WTC11 (cell line): ENCODE measurements around the gene SLC25A53. TPM values are rescaled to one million over a fixed set of nuclear protein-coding genes. Genes with fewer than 3 reads are reported as not detected.

Source experiments
- ATAC-seq: fragments of 200-7000 bp; cut with Tn5 transposase; 2 replicates; pipeline ENCODE4 v1.10.0; 2021; ENCODE audit warnings: mild to moderate bottlenecking, moderate library complexity
- CTCF ChIA-PET: fragments of 300-600 bp; sonication (Branson Sonifier 250); formaldehyde crosslinking; loops from one replicate; lab custom pipeline; 2021; ENCODE audit warnings: antibody characterized with exemption; lab: Charles Lee
- POLR2A ChIA-PET: fragments of 350-600 bp; sonication (Branson Sonifier 250); formaldehyde crosslinking; loops from one replicate; lab custom pipeline; 2021; ENCODE audit warnings: antibody characterized with exemption; lab: Charles Lee
- DNase-seq: peaks from one replicate; pipeline ENCODE4 v3.0.0; 2021; ENCODE audit warnings: low spot score
- H3K27ac Mint-ChIP-seq: 2 replicates; pipeline ENCODE4 v1.8.0; 2021; ENCODE audit warnings: mixed read lengths
- H3K27me3 Mint-ChIP-seq: 2 replicates; pipeline ENCODE4 v1.8.0; 2021; ENCODE audit warnings: low read depth, mild to moderate bottlenecking, moderate library complexity, mixed read lengths
- H3K36me3 Mint-ChIP-seq: 2 replicates; pipeline ENCODE4 v1.8.0; 2021; ENCODE audit warnings: mixed read lengths
- H3K4me1 Mint-ChIP-seq: 2 replicates; pipeline ENCODE4 v1.8.0; 2022; ENCODE audit warnings: mixed read lengths
- H3K4me3 Mint-ChIP-seq: 2 replicates; pipeline ENCODE4 v1.8.0; 2021; ENCODE audit warnings: mild to moderate bottlenecking, moderate library complexity, mixed read lengths
- H3K9me3 Mint-ChIP-seq: 2 replicates; pipeline ENCODE4 v1.8.0; 2021; ENCODE audit warnings: mixed read lengths
- ATF3 ChIP-seq: sonication (generic); formaldehyde crosslinking; conservative IDR thresholded peaks from 2 replicates; pipeline ENCODE4 v1.8.1; 2022; ENCODE audit warnings: mild to moderate bottlenecking, missing genetic modification reagents
- ELF4 ChIP-seq: sonication (generic); formaldehyde crosslinking; IDR thresholded peaks from 2 replicates; pipeline ENCODE4 v1.8.1; 2022; ENCODE audit warnings: low read depth, mild to moderate bottlenecking, moderate library complexity, missing genetic modification reagents
- ERG ChIP-seq: fragments of 250-450 bp; sonication (Bioruptor Pico); IDR thresholded peaks from 2 replicates; pipeline ENCODE4 v1.8.0; 2021; ENCODE audit warnings: mild to moderate bottlenecking
- ESRRA ChIP-seq: sonication (generic); formaldehyde crosslinking; IDR thresholded peaks from 2 replicates; pipeline ENCODE4 v1.8.1; 2022; ENCODE audit warnings: mild to moderate bottlenecking, missing genetic modification reagents, borderline replicate concordance
- ETV6 ChIP-seq: sonication (generic); formaldehyde crosslinking; IDR thresholded peaks from 2 replicates; pipeline ENCODE4 v1.8.1; 2022; ENCODE audit warnings: mild to moderate bottlenecking, missing genetic modification reagents
- FOXJ3 ChIP-seq: sonication (generic); formaldehyde crosslinking; IDR thresholded peaks from 2 replicates; pipeline ENCODE4 v1.9.0; 2021; ENCODE audit warnings: missing genetic modification reagents, mild to moderate bottlenecking, borderline replicate concordance
- FOXP1 ChIP-seq: sonication (generic); formaldehyde crosslinking; IDR thresholded peaks from 2 replicates; pipeline ENCODE4 v1.8.0; 2022; ENCODE audit warnings: missing genetic modification reagents, mild to moderate bottlenecking, moderate library complexity, borderline replicate concordance
- GABPB1 ChIP-seq: sonication (generic); formaldehyde crosslinking; IDR thresholded peaks from 2 replicates; pipeline ENCODE4 v1.8.1; 2023; ENCODE audit warnings: mild to moderate bottlenecking, missing genetic modification reagents
- IRF1 ChIP-seq: sonication (generic); formaldehyde crosslinking; IDR thresholded peaks from 2 replicates; pipeline ENCODE4 v1.8.0; 2023; ENCODE audit warnings: missing genetic modification reagents
- NR1H2 ChIP-seq: sonication (generic); formaldehyde crosslinking; IDR thresholded peaks from 2 replicates; pipeline ENCODE4 v1.9.0; 2021; ENCODE audit warnings: mild to moderate bottlenecking, moderate library complexity, missing genetic modification reagents
- RELA ChIP-seq: sonication (generic); formaldehyde crosslinking; IDR thresholded peaks from 2 replicates; pipeline ENCODE4 v1.8.1; 2022; ENCODE audit warnings: missing genetic modification reagents, mild to moderate bottlenecking, borderline replicate concordance
- STAT6 ChIP-seq: sonication (generic); formaldehyde crosslinking; conservative IDR thresholded peaks from 2 replicates; pipeline ENCODE4 v1.8.1; 2023; ENCODE audit warnings: mild to moderate bottlenecking, low read depth, missing genetic modification reagents, moderate library complexity
- TEAD4 ChIP-seq: sonication (generic); formaldehyde crosslinking; IDR thresholded peaks from 2 replicates; pipeline ENCODE4 v1.8.0; 2022; ENCODE audit warnings: mild to moderate bottlenecking, missing genetic modification reagents
- ZBTB43 ChIP-seq: sonication (generic); formaldehyde crosslinking; IDR thresholded peaks from 2 replicates; pipeline ENCODE4 v1.8.1; 2023; ENCODE audit warnings: mild to moderate bottlenecking, missing genetic modification reagents
- ZNF121 ChIP-seq: sonication (generic); formaldehyde crosslinking; IDR thresholded peaks from 2 replicates; pipeline ENCODE4 v1.8.0; 2023; ENCODE audit warnings: missing genetic modification reagents
- ZNF138 ChIP-seq: sonication (generic); formaldehyde crosslinking; conservative IDR thresholded peaks from 2 replicates; pipeline ENCODE4 v1.8.1; 2022; ENCODE audit warnings: mild to moderate bottlenecking, moderate library complexity, missing genetic modification reagents
- ZNF281 ChIP-seq: sonication (generic); formaldehyde crosslinking; IDR thresholded peaks from 2 replicates; pipeline ENCODE4 v1.8.0; 2023; ENCODE audit warnings: mild to moderate bottlenecking, missing genetic modification reagents
- ZNF416 ChIP-seq: fragments of 250-450 bp; sonication (Bioruptor Pico); IDR thresholded peaks from 2 replicates; pipeline ENCODE4 v1.9.0; 2021; ENCODE audit warnings: mild to moderate bottlenecking, inconsistent platforms
- total RNA-seq: library from RNA; stranded (reverse); gene quantifications from 3 replicates; pipeline ENCODE4 v1.2.3, GENCODE V29; 2021

SLC25A53 gene
- total RNA-seq, 1 experiment from 2014 or later = 1.8 TPM

- TF ChIP-seq ERG (no peak), IRF1 (CRISPR knock-in tag) (no peak), TEAD4 (CRISPR knock-in tag) (no peak), ZNF121 (no peak), ZNF281 (CRISPR knock-in tag) (no peak)
Observed at GRCh38 chrX:104085919-104086318, 70.9 kb downstream of the SLC25A53 start (continued).

- POLR2A ChIA-PET = no interaction called here
- TF ChIP-seq ZBTB43 (CRISPR knock-in tag) (no peak), RELA (no peak), ESRRA (CRISPR knock-in tag) (no peak), ATF3 (CRISPR knock-in tag) (no peak), ZNF416 (CRISPR knock-in tag) (no peak), NR1H2 (CRISPR knock-in tag) (no peak), STAT6 (CRISPR knock-in tag) (no peak), ETV6 (CRISPR knock-in tag) (no peak), ZNF281 (CRISPR knock-in tag) (no peak), FOXJ3 (CRISPR knock-in tag) (no peak), ELF4 (no peak), FOXP1 (CRISPR knock-in tag) (no peak), ZNF138 (no peak), GABPB1 (CRISPR knock-in tag) (no peak)
- ATAC-seq (no peak), DNase-seq (no peak)
- Mint-ChIP-seq H3K9me3 (no peaks in the 10 kb centered on the region), H3K27ac (no peak overlapping the region), H3K4me3 (no peak overlapping the region), H3K36me3 (no peaks in the 10 kb centered on the region), H3K4me1 (no peaks in the 10 kb centered on the region), H3K27me3 (peaks cover 4% of the 10 kb centered on the region; the same call in 1 of the 2 replicates)
- CTCF ChIA-PET = no interaction called here
Observed at GRCh38 chrX:104085477-104085876, 71.3 kb downstream of the SLC25A53 start.
